Measurements from ENCODE around the gene TNS3.

Gene TNS3

GRCh38 chr7:47535704-47536628 lies 45.9 kb downstream of the TNS3 start:
- Histone ChIP-seq H3K9me3 (ENCODE audit: control insufficient read depth, low read length) (no peaks in the 10 kb centered on the region), H4K91ac (ENCODE audit: low read length) (peak overlapping the region; percentile 85), H3K4ac (ENCODE audit: low read depth in 1 of 2, low read length in 2 of 2) (peak overlapping the region; percentile 50 to 94), H3K14ac (ENCODE audit: low read length in 2 of 2) (peak overlapping the region in 1 of 2 experiments; percentile 53), H4K8ac (ENCODE audit: low read length) (peak overlapping the region; percentile 66), H2BK120ac (ENCODE audit: low read depth, low read length) (peak overlapping the region; percentile 73), H3K4me2 (ENCODE audit: low read length, poor library complexity, severe bottlenecking) (peak overlapping the region; percentile 69), H2BK12ac (ENCODE audit: low read length in 2 of 2) (peak overlapping the region in 1 of 2 experiments; percentile 100), H3K9ac (ENCODE audit: low read length) (no peak overlapping the region), H3K23ac (ENCODE audit: low read length in 2 of 2) (peak overlapping the region in 1 of 2 experiments; percentile 41), H2AK5ac (ENCODE audit: low read length, severe bottlenecking) (peak overlapping the region; percentile 2), H2BK5ac (ENCODE audit: low read depth, low read length, poor library complexity, severe bottlenecking) (no peak overlapping the region), H3K4me3 (ENCODE audit: insufficient read depth in 1 of 2, low read depth in 1 of 2, low read length in 2 of 2) (peak overlapping the region in 1 of 2 experiments; percentile 46), H2AFZ (ENCODE audit: low read depth, low read length) (no peak overlapping the region), H3K27ac (ENCODE audit: low read length, poor library complexity, severe bottlenecking) (peak overlapping the region; percentile 49), H2BK15ac (ENCODE audit: low read depth, poor library complexity, severe bottlenecking) (no peak overlapping the region), H3K4me1 (ENCODE audit: control insufficient read depth, insufficient read depth, low read depth, low read length) (peaks cover 51% of the 10 kb centered on the region), H3K27me3 (ENCODE audit: control insufficient read depth in 1 of 2, insufficient read depth in 1 of 2, low read length in 2 of 2) (peaks cover 0 to 59% of the 10 kb centered on the region in 2 experiments), H3K79me1 (replicated peaks; ENCODE audit: low read length, poor library complexity, severe bottlenecking) (peaks cover 16% of the 10 kb centered on the region), H3K36me3 (ENCODE audit: control insufficient read depth in 1 of 2, insufficient read depth in 2 of 2, low read depth in 1 of 2, low read length in 2 of 2) (peaks cover 0 to 20% of the 10 kb centered on the region in 2 experiments), H3K18ac (ENCODE audit: low read depth in 1 of 2, low read length in 2 of 2) (peak overlapping the region; percentile 72 to 100)
- no peak for DNase-seq
- WGBS: 27% methylated on average over 23 of the region's 23 CpGs

- no peak overlapping the region for H3K4me3 ChIP-seq (ENCODE audit: insufficient read depth in 1 of 2, low read depth in 1 of 2, low read length in 2 of 2)
- peak overlapping the region; percentile 67 to 72 for H3K18ac ChIP-seq (ENCODE audit: low read depth in 1 of 2, low read length in 2 of 2)
- H3K4ac ChIP-seq (ENCODE audit: low read depth in 1 of 2, low read length in 2 of 2): peak overlapping the region in 1 of 2 experiments; percentile 69
- no peak overlapping the region for H2BK12ac ChIP-seq (ENCODE audit: low read length in 2 of 2)
- H2BK15ac ChIP-seq (ENCODE audit: low read depth, poor library complexity, severe bottlenecking): no peak overlapping the region
- H3K4me2 ChIP-seq (ENCODE audit: low read length, poor library complexity, severe bottlenecking): peak overlapping the region; percentile 14
- no peak overlapping the region for H3K9ac ChIP-seq (ENCODE audit: low read length)
- WGBS: 81% methylated on average over 5 of the region's 5 CpGs
- H3K27ac ChIP-seq (ENCODE audit: low read length, poor library complexity, severe bottlenecking): peak overlapping the region; percentile 49
- peak overlapping the region; percentile 22 for H2BK120ac ChIP-seq (ENCODE audit: low read depth, low read length)
- H3K36me3 ChIP-seq (ENCODE audit: control insufficient read depth in 1 of 2, insufficient read depth in 2 of 2, low read depth in 1 of 2, low read length in 2 of 2): peaks cover 0 to 13% of the 10 kb centered on the region in 2 experiments
- peaks cover under 1% of the 10 kb centered on the region for H3K9me3 ChIP-seq (ENCODE audit: control insufficient read depth, low read length)
- peak overlapping the region; percentile 2 for H2AK5ac ChIP-seq (ENCODE audit: low read length, severe bottlenecking)
- peak; percentile 69 for DNase-seq
- H4K8ac ChIP-seq (ENCODE audit: low read length): no peak overlapping the region
- H2BK5ac ChIP-seq (ENCODE audit: low read depth, low read length, poor library complexity, severe bottlenecking): no peak overlapping the region
- H3K79me1 ChIP-seq (replicated peaks; ENCODE audit: low read length, poor library complexity, severe bottlenecking): peaks cover 8% of the 10 kb centered on the region
- H4K91ac ChIP-seq (ENCODE audit: low read length): no peak overlapping the region
- no peak overlapping the region for H3K23ac ChIP-seq (ENCODE audit: low read length in 2 of 2)
- peaks cover 0 to 51% of the 10 kb centered on the region in 2 experiments for H3K27me3 ChIP-seq (ENCODE audit: control insufficient read depth in 1 of 2, insufficient read depth in 1 of 2, low read length in 2 of 2)
- H2AFZ ChIP-seq (ENCODE audit: low read depth, low read length): no peak overlapping the region
- peaks cover 44% of the 10 kb centered on the region for H3K4me1 ChIP-seq (ENCODE audit: control insufficient read depth, insufficient read depth, low read depth, low read length)
- H3K14ac ChIP-seq (ENCODE audit: low read length in 2 of 2): no peak overlapping the region
These were observed 46.7 kb downstream of the TNS3 start for GRCh38 chr7:47535035-47535703.

DNA sequence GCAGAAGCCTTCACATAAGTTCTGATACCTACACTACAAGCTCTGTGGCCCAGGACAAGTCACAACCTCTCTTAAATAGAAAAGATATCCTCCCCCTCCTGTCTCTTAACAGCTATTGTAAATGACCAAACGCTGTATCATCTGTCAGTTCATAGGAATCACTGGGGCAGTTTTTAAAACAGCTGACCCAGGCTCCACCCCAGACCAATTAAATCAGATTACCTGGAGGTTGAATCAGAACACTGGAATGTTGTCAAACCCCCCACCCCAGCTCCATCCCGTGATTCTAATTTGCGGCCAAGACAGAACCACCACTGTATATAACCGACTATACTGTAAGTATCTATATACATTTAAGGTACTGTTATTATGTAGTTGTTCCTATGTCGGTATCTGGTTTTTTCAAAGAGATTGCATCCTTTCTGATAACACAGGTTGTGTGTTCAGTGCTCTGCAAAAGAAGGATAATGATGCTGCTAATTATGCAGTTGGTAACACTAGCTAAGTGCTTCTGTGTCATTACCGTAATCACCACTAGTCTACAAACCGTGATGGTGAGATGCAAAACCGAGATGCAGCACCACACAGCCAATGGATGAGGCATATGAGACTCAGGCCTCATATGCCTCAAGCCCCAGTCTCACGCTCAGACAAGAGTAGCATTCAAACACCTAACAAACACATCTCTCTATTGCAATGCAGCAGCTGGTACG lies 47.4 kb downstream of the TNS3 start:
- H3K79me1 ChIP-seq (replicated peaks; ENCODE audit: low read length, poor library complexity, severe bottlenecking): peaks cover 9% of the 10 kb centered on the region
- H4K91ac ChIP-seq (ENCODE audit: low read length): no peak overlapping the region
- 74% methylated on average over 7 of the region's 10 CpGs for WGBS
- H3K14ac ChIP-seq (ENCODE audit: low read length in 2 of 2): no peak overlapping the region
- no peak overlapping the region for H2AFZ ChIP-seq (ENCODE audit: low read depth, low read length)
- no peak overlapping the region for H3K4me3 ChIP-seq (ENCODE audit: insufficient read depth in 1 of 2, low read depth in 1 of 2, low read length in 2 of 2)
- no peak overlapping the region for H2BK120ac ChIP-seq (ENCODE audit: low read depth, low read length)
- peak overlapping the region in 1 of 2 experiments; percentile 67 for H3K18ac ChIP-seq (ENCODE audit: low read depth in 1 of 2, low read length in 2 of 2)
- peak; percentile 69 for DNase-seq
- H3K27ac ChIP-seq (ENCODE audit: low read length, poor library complexity, severe bottlenecking): peak overlapping the region; percentile 49
- H3K9ac ChIP-seq (ENCODE audit: low read length): no peak overlapping the region
- peaks cover 39% of the 10 kb centered on the region for H3K4me1 ChIP-seq (ENCODE audit: control insufficient read depth, insufficient read depth, low read depth, low read length)
- peaks cover 0 to 44% of the 10 kb centered on the region in 2 experiments for H3K27me3 ChIP-seq (ENCODE audit: control insufficient read depth in 1 of 2, insufficient read depth in 1 of 2, low read length in 2 of 2)
- H3K4ac ChIP-seq (ENCODE audit: low read depth in 1 of 2, low read length in 2 of 2): no peak overlapping the region
- H3K36me3 ChIP-seq (ENCODE audit: control insufficient read depth in 1 of 2, insufficient read depth in 2 of 2, low read depth in 1 of 2, low read length in 2 of 2): peaks cover 0 to 13% of the 10 kb centered on the region in 2 experiments
- no peak overlapping the region for H4K8ac ChIP-seq (ENCODE audit: low read length)
- H2BK15ac ChIP-seq (ENCODE audit: low read depth, poor library complexity, severe bottlenecking): no peak overlapping the region
- no peak overlapping the region for H2BK12ac ChIP-seq (ENCODE audit: low read length in 2 of 2)
- H2AK5ac ChIP-seq (ENCODE audit: low read length, severe bottlenecking): no peak overlapping the region
- H3K23ac ChIP-seq (ENCODE audit: low read length in 2 of 2): no peak overlapping the region
- H2BK5ac ChIP-seq (ENCODE audit: low read depth, low read length, poor library complexity, severe bottlenecking): no peak overlapping the region
- H3K4me2 ChIP-seq (ENCODE audit: low read length, poor library complexity, severe bottlenecking): no peak overlapping the region
- H3K9me3 ChIP-seq (ENCODE audit: control insufficient read depth, low read length): peaks cover 6% of the 10 kb centered on the region

Data from mesenchymal stem cell (in vitro differentiated cells and primary cell).